HG03039 (cell line): ENCODE measurements around the gene NELFCD.
"Not testable (repeated sequence)": the region's sequence is repeated elsewhere in the genome, so short reads cannot be mapped to it uniquely, and the experiment has no call there.

Experiments used
- ATAC-seq: cut with Tn5 transposase; IDR thresholded peaks from one replicate; pipeline ENCODE4 v1.9.1; 2021; ENCODE audit warnings: mild to moderate bottlenecking, moderate library complexity; ENCODE audit not compliant: unreplicated experiment

NELFCD gene

DNA sequence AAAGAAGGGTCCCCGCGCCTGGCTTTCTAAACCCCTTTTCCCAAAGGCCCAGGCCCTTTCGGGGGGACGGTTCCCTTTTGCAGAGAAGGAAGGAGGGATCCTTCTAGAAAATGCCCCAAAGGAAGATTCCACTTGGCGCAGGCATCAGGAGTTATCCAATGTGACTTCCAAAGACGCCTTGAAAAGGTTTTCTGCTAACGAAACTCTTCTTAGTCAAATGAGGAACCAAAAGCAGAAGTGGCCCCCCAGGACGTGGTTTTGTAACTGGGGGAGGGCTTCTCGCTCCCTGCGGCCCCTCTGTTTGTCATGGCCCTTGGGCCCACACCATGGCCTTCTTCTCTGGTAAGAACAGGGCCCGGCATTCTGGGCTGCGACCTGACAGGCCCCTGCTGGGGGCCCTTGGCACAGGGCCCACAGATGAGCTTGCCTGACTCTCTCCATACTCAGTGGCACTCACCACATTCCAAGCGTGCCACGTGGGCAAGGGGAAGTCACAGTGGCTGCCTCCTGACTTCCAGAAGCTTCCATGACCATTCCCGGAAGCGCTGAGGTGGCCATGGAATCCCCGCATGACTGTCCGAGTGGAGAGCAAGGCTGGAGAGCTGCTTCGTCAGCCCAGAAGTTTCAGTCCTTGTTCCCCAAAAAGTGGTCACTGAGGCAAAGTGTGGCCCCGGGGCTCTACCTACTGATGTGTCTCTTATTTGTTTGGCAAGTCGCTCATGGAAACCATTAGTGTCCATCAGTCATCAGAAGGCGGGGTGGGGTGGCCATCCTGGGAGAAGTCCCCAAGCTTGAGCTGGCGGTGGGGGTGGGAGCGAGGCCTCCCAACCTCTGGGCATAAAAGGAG, 26.8 kb downstream of the NELFCD start:
- peak; percentile 30 for ATAC-seq

DNA sequence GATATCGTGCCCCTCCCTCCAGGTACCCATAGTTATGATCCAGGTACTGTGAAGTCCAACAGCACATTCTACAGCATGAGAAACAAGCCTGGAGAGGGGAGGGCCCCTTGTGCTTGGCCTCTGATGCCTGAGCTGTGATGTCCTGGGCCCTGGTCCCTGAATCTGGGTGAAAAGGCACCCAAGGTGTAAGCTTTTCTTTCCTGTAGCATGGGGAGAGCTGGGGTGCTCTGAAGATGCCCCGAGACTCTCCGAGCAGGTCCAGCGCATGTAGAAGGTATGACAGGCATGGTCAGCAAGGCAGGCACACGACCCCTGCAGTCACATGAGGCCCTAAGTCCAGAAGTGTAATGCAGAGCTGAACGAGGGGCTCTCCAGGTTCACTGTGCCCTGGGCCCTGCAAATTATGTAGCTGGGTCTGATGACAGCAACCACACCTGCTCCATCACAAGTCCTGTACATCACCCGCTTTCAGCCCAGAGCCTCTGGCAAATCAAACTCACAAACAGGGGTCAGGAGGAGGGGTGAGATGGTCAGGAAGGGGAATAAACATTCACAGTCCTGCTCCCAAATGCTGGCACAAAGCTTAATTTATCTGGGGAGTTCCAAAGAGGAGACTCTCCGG, 27.8 kb downstream of the NELFCD start:
- no peak for ATAC-seq

DNA sequence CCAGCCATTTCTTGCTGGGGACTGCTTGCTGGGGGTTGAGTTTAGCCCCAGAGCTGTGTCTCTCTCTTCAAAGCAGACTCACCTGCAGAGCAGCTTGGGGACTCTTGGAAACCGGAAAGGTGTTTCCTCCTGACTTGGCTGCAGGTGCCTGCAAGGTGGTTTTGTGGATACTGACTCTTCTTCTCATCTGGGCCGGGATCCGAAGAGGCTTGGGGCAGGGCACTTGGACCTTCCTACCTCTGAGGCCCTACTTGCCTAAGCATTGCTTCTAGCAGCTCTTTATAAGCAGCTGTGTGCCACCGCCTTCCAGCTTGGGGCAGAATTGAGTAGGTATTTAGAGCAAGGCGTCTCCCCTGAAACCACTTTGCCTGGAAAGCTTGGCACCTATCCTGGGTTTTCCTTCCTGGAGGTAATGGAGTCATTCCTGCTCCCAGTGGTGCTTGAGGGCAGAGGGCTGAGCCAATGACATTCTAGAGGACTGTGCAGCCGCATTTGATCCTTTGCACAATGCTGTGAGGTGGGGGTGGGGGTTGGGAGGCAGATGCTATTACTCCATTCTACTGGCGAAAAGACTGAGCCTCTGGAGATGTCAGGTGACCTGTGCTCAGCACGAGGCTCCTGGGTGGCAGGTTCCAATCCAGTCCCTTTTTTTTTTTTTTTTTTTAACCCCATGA, 29.4 kb downstream of the NELFCD start:
- no peak for ATAC-seq

DNA sequence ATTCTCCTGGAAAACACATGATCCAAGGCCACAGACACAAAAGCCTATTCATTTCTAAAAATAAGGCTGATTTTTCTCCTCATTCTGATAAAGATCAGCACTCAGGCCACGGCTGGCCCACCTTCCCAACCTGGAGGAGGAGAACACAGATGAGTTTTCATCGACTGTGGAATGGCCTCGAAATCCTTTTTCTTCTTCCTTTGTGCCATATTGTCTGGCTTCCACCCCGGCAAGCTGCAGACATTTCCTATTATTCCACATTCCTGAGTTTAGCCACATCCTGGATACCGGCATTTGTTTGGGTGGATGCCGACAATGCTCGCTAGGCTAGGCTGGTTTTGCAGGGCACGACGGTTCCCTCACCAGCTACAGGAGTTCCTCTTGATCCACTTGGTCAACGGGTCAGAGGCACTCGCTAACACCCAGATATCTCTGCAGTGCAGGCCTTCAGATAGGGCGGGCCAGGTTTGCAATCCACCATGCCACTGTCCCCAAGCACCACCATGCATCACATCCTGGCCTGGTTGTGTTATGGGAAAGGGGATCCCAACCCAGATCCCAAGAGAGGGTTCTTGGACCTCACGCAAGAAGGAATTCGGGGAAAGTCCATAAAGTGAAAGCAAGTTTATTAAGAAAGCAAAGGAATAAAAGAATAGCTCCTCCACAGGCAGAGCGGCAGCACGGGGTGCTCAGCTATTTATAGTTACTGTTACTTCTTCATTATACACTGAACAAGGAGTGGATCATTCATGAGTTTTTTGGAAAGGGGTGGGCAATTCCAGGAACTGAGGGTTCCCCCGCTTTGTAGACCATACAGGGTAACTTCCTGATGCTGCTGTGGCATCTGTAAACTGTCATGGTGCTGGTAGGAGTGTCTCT, 30.2 kb downstream of the NELFCD start:
- ATAC-seq = no peak

GRCh38 chr20:59011874-59012157, 30.8 kb downstream of the NELFCD start:
- ATAC-seq = not testable (repeated sequence)

DNA sequence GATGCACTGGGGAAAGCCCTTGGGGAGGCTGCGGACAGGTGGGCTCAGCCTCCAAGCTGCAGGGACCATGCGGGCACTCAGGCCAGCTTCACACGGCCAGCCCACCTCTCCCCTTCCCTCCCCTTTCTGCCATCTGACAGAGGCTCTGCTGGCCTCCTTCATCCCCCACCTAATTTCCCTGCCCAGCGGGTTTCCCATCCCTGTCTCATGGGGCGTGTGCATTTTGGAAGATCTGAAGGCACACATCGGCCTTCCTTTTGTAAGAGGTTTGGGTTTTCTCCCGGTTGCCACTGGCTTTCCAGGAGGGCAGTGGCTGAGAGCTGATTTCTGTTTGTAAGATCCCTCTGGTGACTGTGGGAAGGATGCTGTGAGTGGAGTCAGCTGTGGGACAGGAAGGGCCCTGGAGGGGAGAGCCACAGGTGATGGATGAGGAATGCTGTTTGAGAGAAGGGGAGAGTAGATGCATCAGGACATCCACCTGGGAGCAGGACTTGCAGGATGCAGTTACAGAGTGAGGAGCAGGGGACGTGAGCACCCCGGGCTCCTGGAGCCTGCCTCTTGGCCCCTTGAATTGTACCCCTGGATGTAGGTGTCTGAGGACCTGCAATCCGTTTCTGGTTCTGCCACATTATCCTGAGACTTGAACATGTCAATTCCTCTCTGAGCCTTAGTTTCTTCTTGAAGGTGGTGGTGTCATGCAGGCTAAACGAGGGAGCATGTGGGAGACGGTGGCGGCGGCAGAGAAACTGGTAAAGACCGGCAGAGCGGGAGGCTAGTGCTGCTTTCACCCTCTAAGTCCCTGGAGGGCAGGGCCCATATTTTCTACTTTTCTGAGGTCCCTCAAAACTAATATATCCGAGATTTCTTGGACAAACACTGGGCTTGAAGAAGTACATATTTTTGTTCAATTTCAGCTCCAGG, 32.2 kb downstream of the NELFCD start:
- ATAC-seq = no peak

DNA sequence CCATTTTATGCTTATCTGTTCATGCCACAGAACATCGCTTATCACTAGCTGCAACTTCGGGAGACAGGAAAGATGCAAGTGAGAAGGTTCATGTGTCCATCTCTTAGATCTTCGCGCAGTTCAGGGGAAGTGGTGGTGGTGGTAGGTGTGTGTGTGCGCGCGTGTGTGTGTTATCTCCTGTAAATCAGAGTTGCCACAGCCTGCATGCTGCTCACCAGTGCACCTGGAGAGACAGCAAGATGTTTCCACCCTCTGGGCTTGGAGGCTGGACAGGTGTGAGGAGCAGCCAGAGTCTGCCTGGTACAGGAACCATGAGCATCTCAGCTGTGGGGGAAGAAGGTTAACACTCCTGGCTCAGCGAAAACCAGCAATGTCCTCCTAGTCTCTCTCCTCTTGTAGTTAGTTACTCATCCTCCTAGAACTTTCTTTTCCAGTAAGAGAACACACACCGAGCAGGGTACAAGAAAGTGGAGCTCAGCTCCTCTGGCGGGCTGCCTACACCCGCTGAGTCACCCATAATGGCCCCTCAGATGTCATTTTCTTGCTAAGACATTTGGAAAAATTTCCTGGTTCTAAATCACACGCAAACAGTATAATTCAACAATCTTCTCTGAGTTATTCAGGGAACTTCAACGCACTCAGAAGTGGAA, 33.0 kb downstream of the NELFCD start:
- ATAC-seq = no peak

DNA sequence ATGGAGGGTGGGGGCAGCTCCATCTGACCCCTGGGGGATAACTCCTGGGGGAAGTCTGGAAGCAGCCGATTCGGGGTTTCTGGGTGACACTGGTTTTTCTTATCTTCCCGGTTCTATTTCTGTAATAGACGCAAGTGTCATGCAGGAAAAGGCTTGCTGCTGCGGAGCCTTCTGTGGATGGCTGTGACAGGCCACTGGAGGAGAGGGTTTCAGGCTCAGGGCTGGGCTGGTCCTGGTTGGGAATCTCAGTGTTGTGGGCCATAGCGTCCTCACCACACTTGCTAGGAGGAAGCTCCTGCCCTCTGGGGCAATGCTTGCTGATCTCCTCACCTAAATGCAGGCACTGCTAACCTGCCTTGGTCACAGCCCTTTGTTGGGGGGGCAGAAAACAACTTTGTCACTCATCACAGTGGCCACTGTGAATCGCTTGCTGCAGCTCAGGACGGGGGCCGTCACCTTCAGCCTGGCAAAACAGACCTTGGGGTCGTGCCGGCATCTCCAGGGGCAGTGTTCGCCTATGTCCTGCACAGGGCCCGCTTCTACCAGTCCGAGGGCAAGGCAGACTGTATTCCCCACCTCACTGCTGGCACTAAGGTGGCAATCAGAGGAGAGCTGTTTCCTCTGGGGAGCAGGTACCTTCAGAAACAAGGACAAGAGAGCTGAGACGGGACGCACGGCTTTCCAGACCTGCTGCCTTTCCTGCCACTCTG, 33.8 kb downstream of the NELFCD start:
- ATAC-seq = no peak

- ATAC-seq = no peak
Measured at GRCh38 chr20:59015411-59015810, 34.4 kb downstream of the NELFCD start.

- ATAC-seq = no peak
Measured at GRCh38 chr20:59015812-59016711, 35.0 kb downstream of the NELFCD start.

GRCh38 chr20:59016795-59017492, 35.9 kb downstream of the NELFCD start:
- no peak for ATAC-seq

GRCh38 chr20:59017493-59018231, 36.6 kb downstream of the NELFCD start:
- no peak for ATAC-seq

- no peak for ATAC-seq
Measured at GRCh38 chr20:59018817-59019216, 37.8 kb downstream of the NELFCD start.

DNA sequence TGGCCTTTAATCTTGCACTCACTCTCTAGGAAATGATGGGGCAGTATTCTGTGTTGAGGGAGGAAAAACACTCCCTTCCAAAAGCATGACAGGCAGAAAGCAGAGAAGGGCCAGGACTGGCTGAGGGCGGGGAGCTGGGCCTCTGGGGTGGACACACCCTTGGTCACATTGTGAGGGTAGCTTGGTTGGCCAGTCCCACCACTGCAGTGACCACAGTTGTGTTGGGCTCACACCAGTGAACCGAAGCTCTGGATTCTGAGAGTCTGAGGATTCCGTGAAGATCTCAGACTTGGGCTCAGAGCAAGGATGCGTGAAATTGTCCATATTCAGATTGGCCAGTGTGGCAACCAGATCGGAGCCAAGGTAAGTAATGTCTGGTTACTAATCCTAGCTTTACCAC, 38.2 kb downstream of the NELFCD start, which contains the start of gene TUBB1:
Gene TUBB1 (plus strand): TSS at position 213 of the 400 bp plus-strand sequence. CDS start 94 bp downstream, at position 307.
- no peak for ATAC-seq

DNA sequence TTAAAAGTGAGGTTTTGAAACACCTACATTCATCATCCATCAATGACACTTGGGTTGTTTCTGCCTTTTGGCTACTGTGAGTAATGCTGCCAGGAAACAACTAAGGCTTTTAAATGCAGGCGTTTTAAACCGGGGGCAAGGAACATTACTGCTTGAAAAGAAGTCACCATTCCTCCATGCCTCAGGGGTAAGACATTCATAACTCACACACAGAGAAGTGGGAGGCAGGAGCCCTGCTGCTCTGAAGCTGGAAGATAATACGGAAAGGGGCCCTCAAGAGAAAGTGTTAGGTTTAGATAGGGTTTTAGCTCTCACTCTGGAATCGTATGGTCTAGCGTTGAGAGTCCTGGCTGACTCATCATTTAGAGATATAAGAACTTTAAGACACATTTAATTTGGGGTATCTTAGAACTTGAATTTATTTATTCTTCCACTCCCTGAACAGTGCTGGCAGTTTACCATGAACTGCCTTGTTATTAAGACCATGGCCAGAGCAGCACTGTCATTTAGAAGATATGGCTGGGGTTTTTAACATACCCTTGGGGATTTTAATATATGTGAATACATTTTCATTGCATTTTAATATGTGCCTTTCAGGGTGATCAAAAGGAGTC, 40.0 kb downstream of the NELFCD start:
- no peak for ATAC-seq

- no peak for ATAC-seq
Measured at GRCh38 chr20:59022754-59023153, 41.7 kb downstream of the NELFCD start.
